ENCODE data around the gene SLC25A21.

- no peak for TF ChIP-seq CTCF (IDR thresholded peaks at IDR 0.05; ENCODE audit: low read depth, low read length, poor library complexity, severe bottlenecking)
- no peak for TF ChIP-seq EZH2phosphoT487 (IDR thresholded peaks at IDR 0.05; ENCODE audit: borderline replicate concordance, low read length)
Measured at GRCh38 chr14:36951380-36951911, 221.0 kb downstream of the SLC25A21 start.

Data from DOHH2 (cell line).